Osteocyte (in vitro differentiated cells): Measurements from ENCODE around the gene LCAT. TPM values are rescaled to one million over a fixed set of nuclear protein-coding genes. Genes with fewer than 3 reads are reported as not detected.

ENCODE experiments used
- DNase-seq: peaks from one replicate; pipeline ENCODE4 v3.0.0; 2021; ENCODE audit warnings: mixed read lengths; ENCODE audit not compliant: unreplicated experiment; ENCODE audit errors: extremely low spot score
- H3K27ac Mint-ChIP-seq: one replicate; pipeline ENCODE4 v1.8.0; 2021; ENCODE audit warnings: mild to moderate bottlenecking, mixed read lengths; ENCODE audit not compliant: unreplicated experiment
- H3K27me3 Mint-ChIP-seq: one replicate; pipeline ENCODE4 v1.8.0; 2021; ENCODE audit warnings: mixed read lengths; ENCODE audit not compliant: unreplicated experiment
- H3K36me3 Mint-ChIP-seq: one replicate; pipeline ENCODE4 v1.8.0; 2021; ENCODE audit warnings: mixed read lengths; ENCODE audit not compliant: unreplicated experiment
- H3K4me1 Mint-ChIP-seq: one replicate; pipeline ENCODE4 v1.8.0; 2021; ENCODE audit warnings: mixed read lengths; ENCODE audit not compliant: unreplicated experiment
- H3K4me3 Mint-ChIP-seq: one replicate; pipeline ENCODE4 v1.8.0; 2021; ENCODE audit warnings: mild to moderate bottlenecking, moderate library complexity, mixed read lengths; ENCODE audit not compliant: unreplicated experiment
- H3K9me3 Mint-ChIP-seq: one replicate; pipeline ENCODE4 v1.8.0; 2021; ENCODE audit warnings: mixed read lengths; ENCODE audit not compliant: unreplicated experiment
- total RNA-seq: library from RNA; stranded (reverse); gene quantifications from 2 replicates; pipeline ENCODE4 v1.2.1, GENCODE V29; 2021
- TF ChIP-seq, protein P1 (sequence below): fragments of 200-600 bp; sonication (generic); IDR thresholded peaks from 2 replicates; pipeline ENCODE4 v1.5.0; 2021; ENCODE audit warnings: antibody characterized with exemption, mild to moderate bottlenecking, moderate library complexity

The LCAT gene
- total RNA-seq, 1 donor from 2014 or later = 36.9 TPM

DNA sequence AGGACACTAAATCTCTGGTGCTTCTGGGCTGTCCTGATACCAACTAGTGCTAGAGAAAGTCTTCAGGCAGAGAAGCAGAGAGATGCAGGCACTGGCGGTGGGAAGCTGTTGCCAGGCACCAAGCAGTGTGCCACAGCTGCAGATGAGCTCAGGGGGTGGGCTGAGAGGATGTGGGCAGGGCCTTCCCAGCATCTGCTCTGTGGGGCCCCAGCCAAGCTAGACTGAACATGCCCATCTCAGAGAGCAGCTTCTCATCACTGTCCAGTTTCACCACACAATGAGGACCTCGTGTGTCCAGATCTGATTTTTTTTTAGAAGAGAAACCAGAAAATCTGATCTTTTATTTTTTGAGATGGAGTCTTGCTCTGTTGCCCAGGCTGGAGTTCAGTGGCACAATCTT lies 33.8 kb downstream of the LCAT start:
- H3K27ac Mint-ChIP-seq = peak overlapping the region; percentile 66

DNA sequence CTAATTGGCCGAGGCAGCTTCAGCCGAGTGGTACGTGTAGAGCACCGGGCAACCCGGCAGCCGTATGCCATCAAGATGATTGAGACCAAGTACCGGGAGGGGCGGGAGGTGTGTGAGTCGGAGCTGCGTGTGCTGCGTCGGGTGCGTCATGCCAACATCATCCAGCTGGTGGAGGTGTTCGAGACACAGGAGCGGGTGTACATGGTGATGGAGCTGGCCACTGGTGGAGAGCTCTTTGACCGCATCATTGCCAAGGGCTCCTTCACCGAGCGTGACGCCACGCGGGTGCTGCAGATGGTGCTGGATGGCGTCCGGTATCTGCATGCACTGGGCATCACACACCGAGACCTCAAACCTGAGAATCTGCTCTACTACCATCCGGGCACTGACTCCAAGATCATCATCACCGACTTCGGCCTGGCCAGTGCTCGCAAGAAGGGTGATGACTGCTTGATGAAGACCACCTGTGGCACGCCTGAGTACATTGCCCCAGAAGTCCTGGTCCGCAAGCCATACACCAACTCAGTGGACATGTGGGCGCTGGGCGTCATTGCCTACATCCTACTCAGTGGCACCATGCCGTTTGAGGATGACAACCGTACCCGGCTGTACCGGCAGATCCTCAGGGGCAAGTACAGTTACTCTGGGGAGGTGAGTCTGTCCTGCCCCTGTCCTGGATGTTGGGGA lies 34.7 kb downstream of the LCAT start:
- Mint-ChIP-seq H3K4me1 (peaks cover 7% of the 10 kb centered on the region), H3K27ac (peak overlapping the region; percentile 66), H3K27me3 (no peaks in the 10 kb centered on the region), H3K36me3 (peaks cover 10% of the 10 kb centered on the region), H3K9me3 (no peaks in the 10 kb centered on the region), H3K4me3 (no peak overlapping the region)
- no peak for DNase-seq
- TF ChIP-seq, protein P1, sequence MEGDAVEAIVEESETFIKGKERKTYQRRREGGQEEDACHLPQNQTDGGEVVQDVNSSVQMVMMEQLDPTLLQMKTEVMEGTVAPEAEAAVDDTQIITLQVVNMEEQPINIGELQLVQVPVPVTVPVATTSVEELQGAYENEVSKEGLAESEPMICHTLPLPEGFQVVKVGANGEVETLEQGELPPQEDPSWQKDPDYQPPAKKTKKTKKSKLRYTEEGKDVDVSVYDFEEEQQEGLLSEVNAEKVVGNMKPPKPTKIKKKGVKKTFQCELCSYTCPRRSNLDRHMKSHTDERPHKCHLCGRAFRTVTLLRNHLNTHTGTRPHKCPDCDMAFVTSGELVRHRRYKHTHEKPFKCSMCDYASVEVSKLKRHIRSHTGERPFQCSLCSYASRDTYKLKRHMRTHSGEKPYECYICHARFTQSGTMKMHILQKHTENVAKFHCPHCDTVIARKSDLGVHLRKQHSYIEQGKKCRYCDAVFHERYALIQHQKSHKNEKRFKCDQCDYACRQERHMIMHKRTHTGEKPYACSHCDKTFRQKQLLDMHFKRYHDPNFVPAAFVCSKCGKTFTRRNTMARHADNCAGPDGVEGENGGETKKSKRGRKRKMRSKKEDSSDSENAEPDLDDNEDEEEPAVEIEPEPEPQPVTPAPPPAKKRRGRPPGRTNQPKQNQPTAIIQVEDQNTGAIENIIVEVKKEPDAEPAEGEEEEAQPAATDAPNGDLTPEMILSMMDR = no peak

More for the DNA sequence above, 33.8 kb downstream of the LCAT start:
- TF ChIP-seq, protein P1 = no peak
- no peak for DNase-seq
- Mint-ChIP-seq H3K27me3 (no peaks in the 10 kb centered on the region), H3K36me3 (peaks cover 12% of the 10 kb centered on the region), H3K4me1 (peaks cover 7% of the 10 kb centered on the region), H3K4me3 (no peak overlapping the region), H3K9me3 (no peaks in the 10 kb centered on the region)

DNA sequence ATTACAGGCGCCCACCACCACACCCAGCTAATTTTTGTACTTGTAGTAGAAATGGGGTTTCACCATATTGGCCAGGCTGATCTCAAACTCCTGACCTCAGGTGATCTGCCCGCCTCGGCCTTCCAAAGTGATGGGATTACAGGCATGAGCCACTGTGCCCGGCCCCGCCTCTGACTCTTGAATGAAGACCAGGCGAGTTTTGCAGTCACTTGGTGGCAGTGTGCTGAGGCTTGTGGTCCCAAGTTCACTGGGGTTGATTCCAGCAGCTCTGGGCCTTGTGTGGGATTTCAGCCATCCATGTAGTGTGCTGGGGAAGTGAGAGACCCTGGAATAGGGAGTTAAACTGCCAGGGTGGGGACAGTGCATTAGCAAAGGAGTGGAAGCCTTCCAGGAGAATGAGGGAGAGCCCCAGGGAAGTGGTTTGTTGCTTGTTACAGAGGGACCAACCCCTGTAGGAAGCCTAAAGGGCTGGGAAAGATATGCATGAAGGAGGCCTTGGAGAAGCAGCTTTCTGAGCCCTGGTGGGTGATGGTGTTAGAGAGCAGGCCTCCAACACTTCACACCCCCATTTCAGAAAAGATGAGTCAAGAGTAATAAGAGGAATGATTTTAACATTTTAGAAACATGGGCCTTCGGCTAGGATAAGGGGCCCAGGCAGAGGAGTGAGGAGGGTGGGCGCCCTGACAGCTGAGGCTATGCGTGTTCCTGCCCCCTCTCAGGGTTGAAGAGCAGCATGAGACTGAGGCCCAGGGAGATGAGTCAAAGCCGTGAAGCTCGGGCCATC lies 36.3 kb downstream of the LCAT start:
- Mint-ChIP-seq H3K27ac (no peak overlapping the region), H3K9me3 (no peaks in the 10 kb centered on the region), H3K4me1 (peaks cover 9% of the 10 kb centered on the region), H3K4me3 (no peak overlapping the region), H3K27me3 (no peaks in the 10 kb centered on the region), H3K36me3 (peaks cover 13% of the 10 kb centered on the region)
- DNase-seq = no peak
- TF ChIP-seq, protein P1 = no peak

DNA sequence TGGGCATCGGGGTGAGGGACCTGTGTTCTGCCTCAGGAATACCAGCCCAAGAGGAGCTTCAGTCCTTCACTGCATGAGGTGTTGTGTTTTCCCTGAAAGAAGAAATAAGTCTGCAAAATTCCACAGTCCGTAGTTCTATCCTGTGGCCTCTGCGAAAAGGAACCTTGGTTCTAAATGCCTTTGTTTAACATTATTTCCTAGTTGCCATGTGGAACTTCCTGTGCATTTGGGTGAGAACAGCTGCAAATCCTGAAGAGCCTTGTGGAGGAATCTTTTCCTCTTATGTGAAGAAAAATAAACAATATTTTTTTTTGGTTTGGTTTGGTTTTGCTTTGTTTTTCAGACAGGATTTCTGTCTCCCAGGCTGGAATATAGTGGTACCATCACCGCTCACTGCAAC lies 41.1 kb downstream of the LCAT start:
- no peaks in the 10 kb centered on the region for H3K9me3 Mint-ChIP-seq
- TF ChIP-seq, protein P1 = no peak
- DNase-seq = no peak
- no peak overlapping the region for H3K4me3 Mint-ChIP-seq
- peak overlapping the region; percentile 28 for H3K27ac Mint-ChIP-seq
- H3K27me3 Mint-ChIP-seq = no peaks in the 10 kb centered on the region
- peaks cover 3% of the 10 kb centered on the region for H3K36me3 Mint-ChIP-seq
- peaks cover 2% of the 10 kb centered on the region for H3K4me1 Mint-ChIP-seq

DNA sequence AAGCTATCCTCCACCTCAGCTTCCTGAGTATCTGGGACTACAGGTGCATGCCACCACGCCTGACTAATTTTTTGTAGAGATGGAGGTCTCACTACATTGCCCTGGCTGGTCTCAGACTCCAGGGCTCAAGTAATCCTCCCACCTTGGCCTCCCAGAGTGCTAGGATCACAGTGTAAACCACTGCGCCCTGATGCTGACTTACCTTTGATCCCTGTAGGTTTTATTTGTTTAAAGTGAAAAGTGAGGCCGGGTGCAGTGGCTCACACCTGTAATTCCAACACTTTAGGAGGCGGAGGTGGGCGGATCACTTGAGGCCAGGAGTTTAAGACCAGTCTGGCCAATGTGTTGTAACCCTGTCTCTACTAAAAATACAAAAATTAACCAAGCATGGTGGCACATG lies 42.2 kb downstream of the LCAT start:
- no peak overlapping the region for H3K4me3 Mint-ChIP-seq
- no peaks in the 10 kb centered on the region for H3K27me3 Mint-ChIP-seq
- DNase-seq = no peak
- TF ChIP-seq, protein P1 = no peak
- H3K36me3 Mint-ChIP-seq = peaks cover 3% of the 10 kb centered on the region
- H3K9me3 Mint-ChIP-seq = no peaks in the 10 kb centered on the region
- H3K27ac Mint-ChIP-seq = no peak overlapping the region
- H3K4me1 Mint-ChIP-seq = peaks cover 9% of the 10 kb centered on the region
